ENCODE data around the gene HSPG2. TPM values are rescaled to one million over a fixed set of nuclear protein-coding genes. Genes with fewer than 3 reads are reported as not detected.

The HSPG2 gene
- total and polyA plus RNA-seq, 9 of the 15 experiments (the other 6 are each of a cell fraction or from before 2014, with no cell fraction given), result 0.14 to 160 (median 15.7) TPM

DNA sequence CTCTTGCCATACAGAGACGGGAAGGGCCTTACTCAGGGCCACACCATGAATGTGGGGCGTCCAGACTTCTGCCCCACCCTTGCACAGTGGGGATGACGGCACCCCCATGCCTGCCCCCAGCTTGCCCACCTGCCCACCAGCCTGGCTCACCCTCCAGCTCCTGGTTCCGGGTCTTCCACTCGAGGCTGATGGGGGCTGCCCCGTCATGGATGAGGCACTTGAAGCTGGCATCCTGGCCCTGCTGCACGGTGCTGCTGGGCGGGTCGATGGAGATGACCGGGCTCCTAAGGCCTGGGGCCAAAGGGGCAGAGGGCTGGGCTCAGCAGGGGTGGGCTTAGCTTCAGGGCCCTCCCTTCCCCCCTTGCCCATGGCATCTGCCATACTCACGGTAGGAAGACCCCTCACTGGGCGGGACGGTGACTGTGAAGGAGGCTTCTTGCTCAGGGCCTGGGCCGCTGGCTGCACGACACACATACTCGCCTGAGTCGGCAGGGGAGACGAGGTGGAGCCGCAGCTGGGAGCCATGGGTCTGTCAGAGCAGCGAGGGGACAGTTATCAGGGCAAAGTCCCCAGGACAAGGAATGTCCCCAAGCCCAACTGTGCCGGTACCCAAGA is 95.2 kb downstream of the HSPG2 start:
- ATAC-seq (no peak), DNase-seq (ENCODE audit: extremely low read depth in 1 of 4, low spot score in 3 of 4) (no peak), FAIRE-seq (no peak)
- POLR2A ChIA-PET, result interaction anchor here (0.7 kb wide), 1 partner anchor 16 kb away, joined by 3 read pairs; no protein-coding TSS in a partner anchor
- no peaks in the 10 kb centered on the region; the same call in 1 of the 2 replicates for H4K20me1 ChIP-seq (replicated peaks; ENCODE audit: control insufficient read depth, insufficient read depth, low read length)
- H3K9ac ChIP-seq (ENCODE audit: insufficient read depth in 1 of 2, low read depth in 2 of 2, low read length in 2 of 2), result 0 out of 4 replicates have a peak overlapping the region, but pooled peaks of 1 of the 2 experiments have one; percentile 28
- no TSS peak for BruUV-seq (replicated peaks)
- in situ Hi-C loops (cut with MboI), result no loop called here
- H3K36me3 ChIP-seq (ENCODE audit: control insufficient read depth, insufficient read depth, low read length), result peaks cover 82% of the 10 kb centered on the region
- intact Hi-C loops (cut with micrococcal nuclease), result no loop called here
- H3K9me3 ChIP-seq (replicated peaks; ENCODE audit: control insufficient read depth, insufficient read depth, low read depth, low read length), result no peaks in the 10 kb centered on the region
- TF ChIP-seq POLR2G (IDR thresholded peaks at IDR 0.05; ENCODE audit: low read depth, low read length) (peak; percentile 62), E2F5 (CRISPR knock-in tag; IDR thresholded peaks at IDR 0.05) (no peak)
- H2AFZ ChIP-seq (ENCODE audit: low read depth, low read length), result no peak overlapping the region
- 91% methylated on average over 21 of the region's 21 CpGs for WGBS (ENCODE audit: insufficient coverage, low coverage, missing lambda C conversion rate)
- no peaks in the 10 kb centered on the region for H3K79me2 ChIP-seq (ENCODE audit: control insufficient read depth, insufficient read depth, low read length)
- no peak overlapping the region for H3K4me3 ChIP-seq
- CTCF ChIA-PET (ENCODE audit: low intra/inter-chr PET ratio), result no interaction called here
- H3K4me1 ChIP-seq (replicated peaks in 1 of 2; ENCODE audit: control insufficient read depth in 2 of 2, insufficient read depth in 2 of 2, low read length in 2 of 2), result peaks cover 0 to 14% of the 10 kb centered on the region in 2 experiments; a peak in 1 of 5 replicates
- H3K27me3 ChIP-seq (ENCODE audit: control insufficient read depth in 2 of 2, insufficient read depth in 2 of 2, low read length in 2 of 2), result no peaks in the 10 kb centered on the region
- H3K9me1 ChIP-seq (ENCODE audit: control insufficient read depth, insufficient read depth, low read length), result no peaks in the 10 kb centered on the region
- no peak overlapping the region for H3K27ac ChIP-seq (ENCODE audit: extremely low read depth, low read depth, low read length)
- H3K4me2 ChIP-seq (ENCODE audit: insufficient read depth, low read length), result no peak overlapping the region

DNA sequence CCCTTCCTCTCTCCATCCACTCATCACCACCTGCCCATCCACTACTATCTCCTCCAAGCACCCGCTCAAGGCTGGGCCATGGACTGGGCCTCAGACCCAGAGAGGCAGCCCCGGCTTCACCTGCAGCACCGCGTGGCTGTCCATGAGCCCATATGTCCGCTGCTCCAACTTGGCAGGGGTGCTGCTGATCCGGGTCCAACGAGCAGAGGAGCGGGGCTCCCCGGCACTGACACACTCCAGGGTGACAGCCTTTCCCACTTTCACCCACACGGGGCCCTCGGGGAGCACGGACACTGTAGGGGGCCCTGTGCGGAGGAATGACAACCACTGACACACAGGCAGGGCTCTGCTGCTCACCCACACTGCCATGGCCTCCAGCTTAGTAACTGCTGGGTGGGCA is 96.1 kb downstream of the HSPG2 start:
- no peak overlapping the region for H3K4me3 ChIP-seq
- no TSS peak for BruUV-seq (replicated peaks)
- peak; percentile 71 for ATAC-seq
- peak overlapping the region in 1 of 2 experiments; percentile 42; a peak in 2 of 4 replicates for H3K9ac ChIP-seq (ENCODE audit: insufficient read depth in 1 of 2, low read depth in 2 of 2, low read length in 2 of 2)
- peaks cover 85% of the 10 kb centered on the region; the same call in 2 of the 3 replicates for H3K36me3 ChIP-seq (ENCODE audit: control insufficient read depth, insufficient read depth, low read length)
- CTCF ChIA-PET (ENCODE audit: low intra/inter-chr PET ratio), result no interaction called here
- H3K9me3 ChIP-seq (replicated peaks; ENCODE audit: control insufficient read depth, insufficient read depth, low read depth, low read length), result no peaks in the 10 kb centered on the region
- H3K9me1 ChIP-seq (ENCODE audit: control insufficient read depth, insufficient read depth, low read length), result no peaks in the 10 kb centered on the region
- no peak overlapping the region for H2AFZ ChIP-seq (ENCODE audit: low read depth, low read length)
- no peaks in the 10 kb centered on the region for H3K79me2 ChIP-seq (ENCODE audit: control insufficient read depth, insufficient read depth, low read length)
- intact Hi-C loops (cut with micrococcal nuclease) (no loop called here), in situ Hi-C loops (cut with MboI) (no loop called here)
- no peak overlapping the region for H3K27ac ChIP-seq (ENCODE audit: extremely low read depth, low read depth, low read length)
- 86% methylated on average over 13 of the region's 13 CpGs for WGBS (ENCODE audit: insufficient coverage, low coverage, missing lambda C conversion rate)
- no peak overlapping the region for H3K4me2 ChIP-seq (ENCODE audit: insufficient read depth, low read length)
- peak in 1 of 4 experiments; percentile 40 for DNase-seq (ENCODE audit: extremely low read depth in 1 of 4, low spot score in 3 of 4)
- peaks cover 0 to 10% of the 10 kb centered on the region in 2 experiments; a peak in 1 of 5 replicates for H3K4me1 ChIP-seq (replicated peaks in 1 of 2; ENCODE audit: control insufficient read depth in 2 of 2, insufficient read depth in 2 of 2, low read length in 2 of 2)
- no peak for FAIRE-seq
- POLR2A ChIA-PET, result no interaction called here
- H4K20me1 ChIP-seq (replicated peaks; ENCODE audit: control insufficient read depth, insufficient read depth, low read length), result no peaks in the 10 kb centered on the region; the same call in 1 of the 2 replicates
- H3K27me3 ChIP-seq (ENCODE audit: control insufficient read depth in 2 of 2, insufficient read depth in 2 of 2, low read length in 2 of 2), result no peaks in the 10 kb centered on the region
- TF ChIP-seq RAD21 (CRISPR knock-in tag; conservative IDR thresholded peaks at IDR 0.05 in 1 of 2, IDR thresholded peaks at IDR 0.05 in 1 of 2), result peak in 1 of 2 experiments; percentile 18; a peak in 1 of 4 replicates
- 0 out of 2 replicates have a peak, but pooled peaks have one; percentile 35 for TF ChIP-seq ZNF263 (CRISPR knock-in tag; IDR thresholded peaks at IDR 0.05; ENCODE audit: borderline replicate concordance)
- no peak for TF ChIP-seq FOXM1 (IDR thresholded peaks at IDR 0.05; ENCODE audit: low read depth)
- TF ChIP-seq FOXM1 (CRISPR knock-in tag; IDR thresholded peaks at IDR 0.05; ENCODE audit: low read depth), result no peak
- TF ChIP-seq SMC3 (conservative IDR thresholded peaks at IDR 0.05; ENCODE audit: insufficient read depth, low read depth, low read length), result 0 out of 2 replicates have a peak, but pooled peaks have one; percentile 11
- no peak for TF ChIP-seq ZNF12 (CRISPR knock-in tag; IDR thresholded peaks at IDR 0.05)
- TF ChIP-seq CTCF (IDR thresholded peaks at IDR 0.05 in 2 of 3, conservative IDR thresholded peaks at IDR 0.05 in 1 of 3; ENCODE audit: insufficient read depth in 2 of 3, low read depth in 1 of 3, low read length in 3 of 3), result peak in 1 of 3 experiments; percentile 21; a peak in 3 of 6 replicates
- TF ChIP-seq ZBTB26 (CRISPR knock-in tag; IDR thresholded peaks at IDR 0.05), result 0 out of 2 replicates have a peak, but pooled peaks have one; percentile 39
